ENCODE data around the gene TMEM178A. TPM values are rescaled to one million over a fixed set of nuclear protein-coding genes. Genes with fewer than 3 reads are reported as not detected.
A peak's percentile ranks its signal among the peaks of the same experiment; 100 is the strongest.

TMEM178A gene
- total RNA-seq, 4 donors from 2014 or later = 0.29 to 0.38 TPM; not detected in 2

DNA sequence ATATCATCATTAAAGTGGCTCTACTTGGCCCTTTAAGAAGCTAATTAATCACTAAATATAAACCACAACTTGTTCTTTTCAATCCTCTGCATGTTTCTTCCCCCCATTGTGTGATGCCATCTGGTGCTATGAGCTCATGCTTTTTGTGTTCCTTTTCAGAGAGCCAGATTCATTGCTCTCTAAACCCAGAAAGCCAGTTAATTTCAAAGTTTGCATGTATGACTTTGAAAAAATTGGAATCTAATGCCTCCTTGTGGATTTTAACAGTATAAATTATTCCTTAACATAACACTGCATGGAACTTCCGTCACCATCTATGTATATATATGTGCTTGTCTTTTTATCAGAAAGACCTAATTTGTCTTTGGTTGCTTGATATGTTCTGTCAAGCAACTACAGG is 31.1 kb downstream of the TMEM178A start:
- peak overlapping the region in 1 of 4 donors; percentile 5 for H3K27ac ChIP-seq
- intact Hi-C loops (cut with DNase I) = no loop called here
- WGBS, 2 donors = 56 to 57% methylated on average over 1 of the region's 1 CpG

DNA sequence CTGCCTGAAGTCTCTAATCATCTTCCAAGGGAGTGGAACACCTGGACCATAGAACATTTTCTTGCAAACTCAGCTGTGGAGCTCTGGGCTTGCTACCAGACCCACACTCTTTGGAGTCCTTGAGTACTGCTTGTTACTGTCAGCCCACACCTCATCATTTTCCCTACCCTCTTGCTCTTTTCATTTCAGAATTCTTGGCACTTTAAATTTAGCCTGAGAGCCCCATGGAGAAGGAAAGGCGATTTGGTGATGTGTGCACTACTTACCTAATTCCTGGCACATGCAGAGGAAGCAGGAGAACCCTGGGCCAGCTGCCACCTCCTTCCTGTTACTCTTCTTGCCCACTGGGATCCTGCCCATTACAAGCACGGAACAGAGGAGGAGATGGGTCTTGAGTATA is 31.7 kb downstream of the TMEM178A start:
- no peaks in the 10 kb centered on the region for H3K27me3 ChIP-seq
- no peak for DNase-seq
- no peaks in the 10 kb centered on the region for H3K36me3 ChIP-seq
- H3K4me1 ChIP-seq = peaks cover 0 to 5% (median 0%) of the 10 kb centered on the region in 3 donors
- no peak overlapping the region for H3K27ac ChIP-seq
- TF ChIP-seq, protein P1, sequence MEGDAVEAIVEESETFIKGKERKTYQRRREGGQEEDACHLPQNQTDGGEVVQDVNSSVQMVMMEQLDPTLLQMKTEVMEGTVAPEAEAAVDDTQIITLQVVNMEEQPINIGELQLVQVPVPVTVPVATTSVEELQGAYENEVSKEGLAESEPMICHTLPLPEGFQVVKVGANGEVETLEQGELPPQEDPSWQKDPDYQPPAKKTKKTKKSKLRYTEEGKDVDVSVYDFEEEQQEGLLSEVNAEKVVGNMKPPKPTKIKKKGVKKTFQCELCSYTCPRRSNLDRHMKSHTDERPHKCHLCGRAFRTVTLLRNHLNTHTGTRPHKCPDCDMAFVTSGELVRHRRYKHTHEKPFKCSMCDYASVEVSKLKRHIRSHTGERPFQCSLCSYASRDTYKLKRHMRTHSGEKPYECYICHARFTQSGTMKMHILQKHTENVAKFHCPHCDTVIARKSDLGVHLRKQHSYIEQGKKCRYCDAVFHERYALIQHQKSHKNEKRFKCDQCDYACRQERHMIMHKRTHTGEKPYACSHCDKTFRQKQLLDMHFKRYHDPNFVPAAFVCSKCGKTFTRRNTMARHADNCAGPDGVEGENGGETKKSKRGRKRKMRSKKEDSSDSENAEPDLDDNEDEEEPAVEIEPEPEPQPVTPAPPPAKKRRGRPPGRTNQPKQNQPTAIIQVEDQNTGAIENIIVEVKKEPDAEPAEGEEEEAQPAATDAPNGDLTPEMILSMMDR (IDR thresholded peaks at IDR 0.05) = no peak
- H3K9me3 ChIP-seq = peaks cover 0 to 23% (median 7%) of the 10 kb centered on the region in 3 donors
- intact Hi-C loops (cut with DNase I) = no loop called here
- no peak overlapping the region for H3K4me3 ChIP-seq
- WGBS, 2 donors = 29 to 68% methylated on average over 2 of the region's 2 CpGs

More for the DNA sequence above, 31.1 kb downstream of the TMEM178A start:
- DNase-seq = no peak
- H3K4me3 ChIP-seq = no peak overlapping the region
- H3K36me3 ChIP-seq = no peaks in the 10 kb centered on the region
- no peaks in the 10 kb centered on the region for H3K27me3 ChIP-seq
- H3K4me1 ChIP-seq = peaks cover 0 to 5% (median 0%) of the 10 kb centered on the region in 3 donors
- peaks cover 0 to 17% (median 7%) of the 10 kb centered on the region in 3 donors for H3K9me3 ChIP-seq
- TF ChIP-seq, protein P1 (IDR thresholded peaks at IDR 0.05) = peak in 4 of 6 experiments; percentile 7 to 43 (median 24)
- no peak for TF ChIP-seq POLR2A (IDR thresholded peaks at IDR 0.05)

DNA sequence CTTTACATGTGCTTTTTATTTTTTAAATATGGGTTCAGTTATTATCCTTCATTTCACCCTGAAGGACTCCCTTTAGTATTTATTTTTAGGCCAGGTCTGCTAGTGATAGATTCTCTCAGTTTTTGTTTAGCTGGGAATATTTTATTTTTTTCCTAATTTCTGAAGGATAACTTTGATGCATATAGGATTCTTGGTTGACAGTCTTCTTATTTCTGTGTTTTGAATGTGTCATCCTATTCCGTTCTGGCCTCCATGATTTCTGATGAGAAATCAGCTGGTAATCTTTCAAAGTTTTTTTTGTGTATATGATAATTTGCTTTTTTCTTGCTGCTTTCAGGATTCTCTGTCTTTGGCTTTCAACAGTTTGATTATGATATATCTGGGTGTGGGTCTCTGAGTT is 35.4 kb downstream of the TMEM178A start:
- Histone ChIP-seq H3K27me3 (no peaks in the 10 kb centered on the region), H3K4me3 (no peak overlapping the region), H3K36me3 (no peaks in the 10 kb centered on the region), H3K9me3 (peaks cover 0 to 25% (median 7%) of the 10 kb centered on the region in 3 donors), H3K4me1 (peaks cover 0 to 5% (median 0%) of the 10 kb centered on the region in 3 donors), H3K27ac (no peak overlapping the region)
- intact Hi-C loops (cut with DNase I) = no loop called here
- no peak for DNase-seq
- WGBS, 2 donors = 100% methylated on average over 1 of the region's 1 CpG
- TF ChIP-seq POLR2A (IDR thresholded peaks at IDR 0.05) = no peak
- TF ChIP-seq, protein P1 (IDR thresholded peaks at IDR 0.05) = no peak

DNA sequence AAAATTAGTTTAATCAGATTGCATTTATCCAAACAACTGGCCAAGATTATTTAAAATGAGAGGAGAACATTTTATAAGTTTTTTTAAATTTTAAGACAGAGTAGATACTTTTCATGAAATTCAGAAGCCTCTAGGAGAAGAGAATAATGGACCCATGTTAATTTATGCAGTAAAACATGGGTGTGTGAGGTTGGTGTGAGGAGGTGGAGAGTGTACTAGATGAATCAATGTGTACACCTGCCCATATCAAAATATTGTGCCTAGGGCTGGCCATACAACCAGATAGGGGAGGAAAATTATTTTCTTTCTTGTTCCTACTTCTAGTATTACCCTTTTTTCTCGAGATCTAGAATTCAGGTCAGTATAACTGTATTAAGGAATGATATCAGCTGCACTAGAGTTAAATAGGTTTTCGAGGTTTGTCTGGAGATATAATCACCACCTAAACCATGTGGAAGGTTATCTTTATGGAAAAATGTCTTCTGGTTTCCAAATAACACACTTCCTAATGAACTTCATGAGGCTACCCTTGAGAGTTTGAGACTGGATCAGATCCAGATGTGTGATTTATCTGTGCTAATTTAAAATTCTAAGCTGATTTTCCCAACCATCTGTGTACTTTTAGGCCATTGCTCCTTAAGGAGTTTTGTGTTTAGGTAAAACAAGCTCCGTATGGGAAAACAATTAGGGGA is 37.6 kb downstream of the TMEM178A start:
- Histone ChIP-seq H3K27ac (no peak overlapping the region), H3K27me3 (no peaks in the 10 kb centered on the region), H3K9me3 (peaks cover 0 to 25% (median 7%) of the 10 kb centered on the region in 3 donors), H3K36me3 (no peaks in the 10 kb centered on the region), H3K4me3 (no peak overlapping the region), H3K4me1 (no peaks in the 10 kb centered on the region)
- intact Hi-C loops (cut with DNase I) = no loop called here
- TF ChIP-seq, protein P1 (IDR thresholded peaks at IDR 0.05) = no peak
- no peak for TF ChIP-seq POLR2A (IDR thresholded peaks at IDR 0.05)
- DNase-seq = no peak
- 80% methylated on average over 3 of the region's 3 CpGs for WGBS, 2 donors

DNA sequence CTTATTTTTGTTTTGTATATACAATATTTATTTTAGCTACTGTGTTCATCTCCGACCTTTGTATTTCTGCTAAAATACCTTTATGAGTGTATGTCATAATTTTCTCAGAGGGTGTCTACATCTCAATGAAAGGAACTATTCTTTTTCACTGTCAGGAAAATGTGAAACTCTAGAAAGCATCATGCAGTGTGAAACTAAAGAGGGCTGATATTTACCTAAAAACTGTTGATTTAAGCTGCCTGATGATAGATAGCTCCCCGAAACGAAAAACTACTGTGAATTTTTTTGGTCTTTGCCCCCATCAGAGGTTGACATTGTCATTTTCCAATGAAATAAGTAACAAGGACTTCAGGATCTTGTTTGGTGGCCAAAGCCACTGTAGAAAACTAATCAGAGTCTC is 38.8 kb downstream of the TMEM178A start:
- WGBS, 2 donors = 78% methylated on average over 3 of the region's 3 CpGs
- TF ChIP-seq, protein P1 (IDR thresholded peaks at IDR 0.05) = no peak
- TF ChIP-seq POLR2A (IDR thresholded peaks at IDR 0.05) = no peak
- no peaks in the 10 kb centered on the region for H3K36me3 ChIP-seq
- intact Hi-C loops (cut with DNase I) = no loop called here
- peaks cover 0 to 25% (median 7%) of the 10 kb centered on the region in 3 donors for H3K9me3 ChIP-seq
- no peak for DNase-seq
- H3K27me3 ChIP-seq = no peaks in the 10 kb centered on the region
- no peaks in the 10 kb centered on the region for H3K4me1 ChIP-seq
- no peak overlapping the region for H3K27ac ChIP-seq
- no peak overlapping the region for H3K4me3 ChIP-seq
